Skeletal muscle cell (primary cell): ENCODE results near the gene NIF3L1.
A peak's percentile ranks its signal among the peaks of the same experiment; 100 is the strongest.

Experiments used
- DNase-seq: peaks from one replicate; pipeline ENCODE4 v3.0.0-alpha.2; 2010; ENCODE audit warnings: low read depth
- H3K4me3 ChIP-seq: 2 replicates; pipeline ENCODE4 v1.5.1; 2011; ENCODE audit warnings: low read depth, mild to moderate bottlenecking, control low read depth, low read length, moderate library complexity

Gene NIF3L1, protein sequence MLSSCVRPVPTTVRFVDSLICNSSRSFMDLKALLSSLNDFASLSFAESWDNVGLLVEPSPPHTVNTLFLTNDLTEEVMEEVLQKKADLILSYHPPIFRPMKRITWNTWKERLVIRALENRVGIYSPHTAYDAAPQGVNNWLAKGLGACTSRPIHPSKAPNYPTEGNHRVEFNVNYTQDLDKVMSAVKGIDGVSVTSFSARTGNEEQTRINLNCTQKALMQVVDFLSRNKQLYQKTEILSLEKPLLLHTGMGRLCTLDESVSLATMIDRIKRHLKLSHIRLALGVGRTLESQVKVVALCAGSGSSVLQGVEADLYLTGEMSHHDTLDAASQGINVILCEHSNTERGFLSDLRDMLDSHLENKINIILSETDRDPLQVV

GRCh38 chr2:200888704-200889625, at the start of gene NIF3L1, which contains the start of gene PPIL3:
TSS of gene NIF3L1 (plus strand) at chr2:200889371. CDS start at chr2:200891944, 2,573 bp downstream.
TSS of gene PPIL3 (minus strand) at chr2:200889077. CDS start at chr2:200887615, 1,462 bp downstream.
- peak; percentile 93 for DNase-seq
- peak within 1 kb of the TSS; percentile 94 for H3K4me3 ChIP-seq

- DNase-seq, result no peak
- H3K4me3 ChIP-seq, result no peak overlapping the region
Measured at GRCh38 chr2:200839513-200839912, 49.7 kb upstream of the NIF3L1 start.

- DNase-seq, result no peak
- no peak overlapping the region for H3K4me3 ChIP-seq
Measured at GRCh38 chr2:200843993-200844948, 44.9 kb upstream of the NIF3L1 start.

GRCh38 chr2:200845194-200845593, 44.0 kb upstream of the NIF3L1 start:
- no peak overlapping the region for H3K4me3 ChIP-seq
- no peak for DNase-seq

DNA sequence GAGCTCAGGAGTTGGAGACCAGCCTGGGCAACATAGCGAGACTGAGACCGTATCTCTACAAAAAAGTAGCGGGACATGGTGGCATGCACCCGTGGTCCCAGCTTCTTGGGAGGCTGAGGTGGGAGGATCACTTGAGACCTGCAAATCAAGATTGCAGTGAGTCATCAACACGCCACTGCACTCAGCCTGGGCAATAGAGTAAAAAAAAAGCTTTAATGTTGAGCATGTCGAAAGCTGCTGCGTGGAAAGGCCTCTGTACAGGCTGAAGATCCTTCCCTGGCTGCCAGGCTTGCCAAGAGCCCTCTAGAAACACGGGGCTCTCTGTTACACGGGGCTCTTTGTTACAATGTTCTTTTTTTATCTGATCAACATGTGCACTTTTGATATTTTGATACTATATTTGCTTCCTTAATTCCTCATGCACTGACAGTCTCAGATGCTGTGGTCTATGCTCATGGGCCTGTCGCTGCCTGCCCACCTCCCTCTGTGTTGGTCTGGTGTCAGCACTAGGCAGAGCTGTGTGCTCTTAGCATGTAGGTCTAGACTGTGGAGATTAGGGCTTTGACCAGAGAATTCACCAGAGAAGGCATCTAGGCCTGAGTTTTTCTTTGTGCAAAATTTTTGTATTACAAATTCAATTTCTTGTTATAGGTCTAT, 43.4 kb upstream of the NIF3L1 start:
- H3K4me3 ChIP-seq, result no peak overlapping the region
- no peak for DNase-seq

DNA sequence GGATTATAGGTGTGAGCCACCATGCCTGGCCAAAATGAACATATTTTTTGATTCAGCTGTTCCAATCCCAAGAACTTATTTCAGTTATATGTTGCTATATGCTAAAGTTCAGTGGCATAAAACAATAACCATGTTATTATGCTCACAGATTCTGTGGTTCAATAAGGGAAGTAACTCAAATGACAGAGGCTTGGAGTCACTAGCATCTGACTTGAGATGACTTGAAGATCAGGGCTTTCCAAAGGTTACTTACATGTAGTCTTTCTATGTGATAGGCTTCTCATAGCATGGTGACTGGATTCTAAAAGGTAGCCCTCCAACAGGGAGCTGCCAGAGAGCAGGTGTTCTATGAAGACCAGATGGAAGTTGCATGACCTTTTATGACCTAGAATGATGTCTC, 41.9 kb upstream of the NIF3L1 start:
- H3K4me3 ChIP-seq, result no peak overlapping the region
- no peak for DNase-seq

GRCh38 chr2:200847939-200848338, 41.2 kb upstream of the NIF3L1 start:
- H3K4me3 ChIP-seq, result no peak overlapping the region
- DNase-seq, result no peak

GRCh38 chr2:200850512-200851256, 38.5 kb upstream of the NIF3L1 start:
- no peak overlapping the region for H3K4me3 ChIP-seq
- DNase-seq, result no peak

- no peak overlapping the region for H3K4me3 ChIP-seq
- DNase-seq, result no peak
Measured at GRCh38 chr2:200851398-200852248, 37.5 kb upstream of the NIF3L1 start.

GRCh38 chr2:200852605-200853004, 36.6 kb upstream of the NIF3L1 start:
- H3K4me3 ChIP-seq, result no peak overlapping the region
- no peak for DNase-seq

- no peak for DNase-seq
- no peak overlapping the region for H3K4me3 ChIP-seq
Measured at GRCh38 chr2:200856806-200857205, 32.4 kb upstream of the NIF3L1 start.

DNA sequence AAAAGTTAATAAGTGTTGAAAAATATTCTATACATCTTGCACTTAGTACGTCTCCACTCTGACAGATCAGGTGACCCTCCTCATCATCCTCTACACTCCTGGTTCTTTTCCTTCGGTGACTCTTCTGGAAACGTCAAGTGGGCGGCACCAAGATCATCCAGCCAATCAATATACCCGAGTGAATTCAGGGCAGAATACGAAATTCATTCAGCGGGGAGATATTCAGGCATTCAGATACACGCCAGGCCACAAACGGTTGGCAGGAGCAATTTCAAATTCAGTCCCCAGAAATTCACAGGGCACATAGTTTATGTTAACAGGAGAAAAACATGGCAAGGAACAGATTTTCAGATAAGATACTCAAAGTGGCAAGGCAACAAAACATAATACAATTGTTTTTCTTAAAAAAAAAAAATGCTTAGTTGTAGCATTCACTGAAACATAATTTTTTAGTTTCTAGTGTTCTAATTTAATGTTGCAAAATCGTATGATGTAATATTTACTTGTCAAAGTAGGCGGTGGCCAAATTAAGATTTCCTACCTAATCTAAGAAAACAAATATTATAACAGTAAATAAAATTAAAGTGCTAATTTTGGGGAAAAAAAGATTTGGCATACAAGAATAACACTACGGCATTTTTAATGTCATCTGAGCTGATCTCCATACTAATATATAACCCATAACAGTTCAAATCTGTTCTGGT, 28.9 kb upstream of the NIF3L1 start:
- no peak overlapping the region for H3K4me3 ChIP-seq
- no peak for DNase-seq

GRCh38 chr2:200861617-200862155, 27.5 kb upstream of the NIF3L1 start:
- H3K4me3 ChIP-seq, result peak overlapping the region; percentile 79
- no peak for DNase-seq

DNA sequence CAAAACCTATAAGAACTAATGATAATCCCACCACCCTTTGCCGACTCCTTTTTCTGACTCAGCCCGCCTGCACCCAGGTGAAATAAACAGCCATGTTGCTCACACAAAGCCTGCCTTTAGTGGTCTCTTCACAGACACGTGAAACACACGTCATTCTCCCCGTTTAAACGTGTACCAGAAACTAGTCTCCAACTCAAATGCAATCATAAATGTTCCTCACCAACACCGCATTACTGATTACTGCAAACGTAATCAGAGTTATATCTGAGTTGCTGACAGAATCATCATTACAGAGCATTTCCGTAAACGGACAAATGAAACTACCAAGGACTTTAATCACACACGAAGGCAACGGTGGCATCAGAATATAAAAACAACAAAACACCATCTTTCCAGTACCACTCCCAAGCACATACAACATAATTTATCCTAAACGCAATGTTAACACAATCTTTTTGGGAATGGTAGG, 26.6 kb upstream of the NIF3L1 start:
- H3K4me3 ChIP-seq, result peak overlapping the region; percentile 79
- DNase-seq, result peak; percentile 37

DNA sequence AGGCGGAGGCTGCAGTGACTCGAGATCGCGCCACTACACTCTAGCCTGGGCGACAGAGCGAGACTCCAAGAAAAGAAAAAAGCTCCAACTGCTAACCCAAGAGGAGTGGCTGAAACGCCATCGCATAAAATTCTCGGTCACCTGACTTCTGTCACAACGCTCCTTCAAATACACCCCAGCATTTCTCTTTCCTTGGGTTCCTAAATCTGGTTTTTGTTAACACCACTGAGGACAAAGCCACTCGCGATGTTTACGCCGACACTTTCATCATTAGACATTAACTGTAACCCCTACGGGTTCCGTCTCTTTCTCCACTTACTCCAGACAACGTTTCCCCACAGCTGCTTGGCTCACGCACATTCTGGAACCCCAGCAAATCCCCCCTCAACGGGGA, 25.4 kb upstream of the NIF3L1 start:
- no peak for DNase-seq
- H3K4me3 ChIP-seq, result peak overlapping the region; percentile 79
